Esophagus squamous epithelium (tissue), 5 donors: Measurements from ENCODE around the gene PI4K2A. TPM values are rescaled to one million over a fixed set of nuclear protein-coding genes. Genes with fewer than 3 reads are reported as not detected.

Experiments
- DNase-seq: peaks from one replicate; lab custom pipeline; 2025; lab: John Stamatoyannopoulos, UW
- H3K27ac ChIP-seq, 4 donors: fragments of 200-600 bp; sonication (generic); one replicate each; pipeline ENCODE4 v1.5.1; 2016 to 2019; ENCODE audit warnings: mild to moderate bottlenecking in 1 of 4
- H3K27me3 ChIP-seq, 4 donors: fragments of 200-600 bp; sonication (generic); 1 replicate in 3 of 4; 2 replicates in 1 of 4; pipeline versions ENCODE4 v1.5.1 to v1.6.0; 2017 to 2021; ENCODE audit warnings: antibody characterized with exemption in 1 of 4
- H3K36me3 ChIP-seq, 3 donors: fragments of 200-600 bp; sonication (generic); one replicate each; pipeline ENCODE4 v1.5.1; 2016 to 2019
- H3K4me1 ChIP-seq, 3 donors: fragments of 200-600 bp; sonication (generic); one replicate each; pipeline ENCODE4 v1.5.1; 2017 to 2019
- H3K4me3 ChIP-seq, 4 donors: fragments of 200-600 bp; sonication (generic); 1 replicate in 3 of 4; 2 replicates in 1 of 4; pipeline ENCODE4 v1.5.1; 2016 to 2019; ENCODE audit warnings: mild to moderate bottlenecking in 2 of 4, moderate library complexity in 1 of 4
- H3K9me3 ChIP-seq, 3 donors: fragments of 200-600 bp; sonication (generic); one replicate each; pipeline ENCODE4 v1.5.1; 2016 to 2019
- POLR2A ChIP-seq, 4 donors: fragments of 450-650 bp; IDR thresholded peaks; one replicate each; pipeline ENCODE4 v1.6.1; 2017; ENCODE audit warnings: antibody characterized with exemption in 4 of 4, mild to moderate bottlenecking in 4 of 4, moderate library complexity in 3 of 4
- WGBS, 2 donors: methylation state at CpG; one replicate each; pipeline ENCODE4 v1.1.5; 2018; 5-methylcytosine and 5-hydroxymethylcytosine counted together
- intact Hi-C: fragments of 100-400 bp; cut with DNase I; formaldehyde crosslinking; loops from one replicate; pipeline ENCODE4 v1.15.0; 2022
- total RNA-seq, 4 donors: library from RNA; depleted of rRNA; stranded (reverse); fragments of >200 nt; gene quantifications; one replicate each; pipeline ENCODE4 v1.1.0, GENCODE V29; 2016
- TF ChIP-seq, protein P1 (sequence below), 6 experiments: fragments of 450-650 bp in 4 of 6; fragments of 200-600 bp in 2 of 6; sonication (generic) in 2 of 6; IDR thresholded peaks; one replicate each; pipeline ENCODE4 v1.5.1; 2016 to 2019; ENCODE audit warnings: antibody characterized with exemption in 6 of 6, mild to moderate bottlenecking in 4 of 6, moderate library complexity in 4 of 6
- donor health status: DM: yes; HTN: yes; CAD: no.

Gene PI4K2A
- total RNA-seq, 4 donors from 2014 or later, result 14.0 to 29.3 (median 19.6) TPM

GRCh38 chr10:97618285-97618684, 22.2 kb upstream of the PI4K2A start:
- TF ChIP-seq POLR2A (IDR thresholded peaks at IDR 0.05), result no peak
- TF ChIP-seq, protein P1, sequence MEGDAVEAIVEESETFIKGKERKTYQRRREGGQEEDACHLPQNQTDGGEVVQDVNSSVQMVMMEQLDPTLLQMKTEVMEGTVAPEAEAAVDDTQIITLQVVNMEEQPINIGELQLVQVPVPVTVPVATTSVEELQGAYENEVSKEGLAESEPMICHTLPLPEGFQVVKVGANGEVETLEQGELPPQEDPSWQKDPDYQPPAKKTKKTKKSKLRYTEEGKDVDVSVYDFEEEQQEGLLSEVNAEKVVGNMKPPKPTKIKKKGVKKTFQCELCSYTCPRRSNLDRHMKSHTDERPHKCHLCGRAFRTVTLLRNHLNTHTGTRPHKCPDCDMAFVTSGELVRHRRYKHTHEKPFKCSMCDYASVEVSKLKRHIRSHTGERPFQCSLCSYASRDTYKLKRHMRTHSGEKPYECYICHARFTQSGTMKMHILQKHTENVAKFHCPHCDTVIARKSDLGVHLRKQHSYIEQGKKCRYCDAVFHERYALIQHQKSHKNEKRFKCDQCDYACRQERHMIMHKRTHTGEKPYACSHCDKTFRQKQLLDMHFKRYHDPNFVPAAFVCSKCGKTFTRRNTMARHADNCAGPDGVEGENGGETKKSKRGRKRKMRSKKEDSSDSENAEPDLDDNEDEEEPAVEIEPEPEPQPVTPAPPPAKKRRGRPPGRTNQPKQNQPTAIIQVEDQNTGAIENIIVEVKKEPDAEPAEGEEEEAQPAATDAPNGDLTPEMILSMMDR (IDR thresholded peaks at IDR 0.05), result no peak
- Histone ChIP-seq H3K4me3 (no peak overlapping the region), H3K9me3 (no peaks in the 10 kb centered on the region), H3K27me3 (no peaks in the 10 kb centered on the region), H3K27ac (no peak overlapping the region), H3K36me3 (no peaks in the 10 kb centered on the region), H3K4me1 (no peaks in the 10 kb centered on the region)
- intact Hi-C loops, result no loop called here
- WGBS, 2 donors, result 94 to 97% methylated on average over 3 to 4 of the region's 4 CpGs
- no peak for DNase-seq

DNA sequence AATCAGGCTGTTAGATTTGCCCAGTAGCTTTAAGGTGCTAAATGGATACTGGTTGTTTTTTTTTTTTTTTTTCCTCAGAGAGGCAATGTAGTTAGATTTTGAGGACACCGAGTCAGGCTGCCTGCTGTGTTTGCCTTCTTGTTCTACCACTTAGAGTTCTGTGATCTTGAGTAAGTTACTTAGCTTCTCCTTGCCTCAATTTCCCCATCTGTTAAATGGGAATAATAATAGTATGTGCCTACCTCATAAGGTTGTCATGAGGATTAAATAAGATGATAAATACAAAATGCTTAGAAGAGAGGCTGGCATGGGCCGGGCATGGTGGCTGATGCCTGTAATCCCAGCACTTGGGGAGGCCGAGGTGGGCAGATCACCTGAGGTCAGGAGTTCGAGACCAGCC, 21.7 kb upstream of the PI4K2A start:
- Histone ChIP-seq H3K36me3 (no peaks in the 10 kb centered on the region), H3K27me3 (no peaks in the 10 kb centered on the region), H3K27ac (no peak overlapping the region), H3K9me3 (no peaks in the 10 kb centered on the region), H3K4me3 (no peak overlapping the region), H3K4me1 (no peaks in the 10 kb centered on the region)
- 91 to 97% methylated on average over 4 of the region's 4 CpGs for WGBS, 2 donors
- no peak for TF ChIP-seq POLR2A (IDR thresholded peaks at IDR 0.05)
- TF ChIP-seq, protein P1 (IDR thresholded peaks at IDR 0.05), result no peak
- no peak for DNase-seq
- intact Hi-C loops, result no loop called here

DNA sequence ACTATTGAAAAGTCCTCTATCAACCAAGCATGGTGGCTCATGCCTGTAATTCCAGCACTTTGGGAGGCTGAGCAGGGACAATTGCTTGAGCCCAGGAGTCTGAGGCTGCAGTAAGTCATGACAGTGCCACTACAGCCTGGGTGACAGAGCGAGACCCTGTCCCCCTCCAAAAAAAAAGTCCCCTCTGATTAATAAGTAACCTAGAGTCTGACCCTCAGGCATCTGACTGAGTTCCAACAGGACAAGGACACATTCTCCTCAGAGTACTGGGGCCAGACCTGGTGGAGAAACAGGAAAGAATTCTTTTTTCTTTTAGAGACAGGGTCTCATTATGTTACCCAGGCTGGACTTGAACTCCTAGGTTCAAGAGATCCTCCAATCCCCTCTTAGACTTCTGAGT, 17.2 kb upstream of the PI4K2A start:
- Histone ChIP-seq H3K27me3 (no peaks in the 10 kb centered on the region), H3K9me3 (no peaks in the 10 kb centered on the region), H3K36me3 (no peaks in the 10 kb centered on the region), H3K4me1 (peaks cover 0 to 5% (median 0%) of the 10 kb centered on the region in 3 donors), H3K4me3 (no peak overlapping the region), H3K27ac (no peak overlapping the region)
- 100% methylated on average over 1 of the region's 1 CpG for WGBS, 2 donors
- intact Hi-C loops, result no loop called here
- no peak for DNase-seq
- no peak for TF ChIP-seq POLR2A (IDR thresholded peaks at IDR 0.05)
- TF ChIP-seq, protein P1 (IDR thresholded peaks at IDR 0.05), result no peak

GRCh38 chr10:97627731-97628130, 12.7 kb upstream of the PI4K2A start:
- no peaks in the 10 kb centered on the region for H3K9me3 ChIP-seq
- H3K4me3 ChIP-seq, result no peak overlapping the region
- intact Hi-C loops, result no loop called here
- DNase-seq, result no peak
- H3K36me3 ChIP-seq, result no peaks in the 10 kb centered on the region
- TF ChIP-seq POLR2A (IDR thresholded peaks at IDR 0.05), result no peak
- TF ChIP-seq, protein P1 (IDR thresholded peaks at IDR 0.05), result no peak
- WGBS, 2 donors, result 64 to 77% methylated on average over 4 of the region's 4 CpGs
- no peaks in the 10 kb centered on the region for H3K27me3 ChIP-seq
- peak overlapping the region in 2 of 4 donors; percentile 31 to 46 for H3K27ac ChIP-seq
- peaks cover 2 to 12% (median 2%) of the 10 kb centered on the region in 3 donors for H3K4me1 ChIP-seq

DNA sequence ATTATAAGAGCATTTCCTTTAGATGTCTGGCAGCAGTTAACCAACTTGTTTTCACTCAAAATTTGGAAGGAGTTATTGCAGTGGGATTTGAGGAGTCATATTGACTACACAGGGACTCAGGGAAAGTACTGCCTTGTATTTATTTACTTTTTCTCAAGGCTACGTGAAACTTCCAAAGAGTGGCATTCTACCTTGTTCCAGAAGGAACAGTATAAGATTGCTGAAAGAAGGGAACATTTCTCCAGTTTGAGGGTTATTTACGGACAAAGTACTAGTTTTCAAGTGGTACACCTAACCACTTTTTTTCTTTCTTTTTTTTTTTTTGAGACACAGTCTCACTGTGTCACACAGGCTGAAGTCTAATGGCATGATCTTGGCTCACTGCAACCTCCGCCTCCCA, 12.2 kb upstream of the PI4K2A start:
- H3K4me1 ChIP-seq, result peaks cover 4 to 16% (median 5%) of the 10 kb centered on the region in 3 donors
- DNase-seq, result no peak
- peak overlapping the region in 2 of 4 donors; percentile 31 to 46 for H3K27ac ChIP-seq
- intact Hi-C loops, result no loop called here
- H3K4me3 ChIP-seq, result no peak overlapping the region
- TF ChIP-seq, protein P1 (IDR thresholded peaks at IDR 0.05), result no peak
- no peak for TF ChIP-seq POLR2A (IDR thresholded peaks at IDR 0.05)
- WGBS, 2 donors, result 81 to 91% methylated on average over 2 to 3 of the region's 3 CpGs
- H3K36me3 ChIP-seq, result no peaks in the 10 kb centered on the region
- no peaks in the 10 kb centered on the region for H3K9me3 ChIP-seq
- H3K27me3 ChIP-seq, result no peaks in the 10 kb centered on the region
